Endodermal cell (in vitro differentiated cells): Measurements from ENCODE around the gene ITPK1. TPM values are rescaled to one million over a fixed set of nuclear protein-coding genes. Genes with fewer than 3 reads are reported as not detected.

ENCODE experiments used
- DNase-seq: peaks from one replicate; pipeline ENCODE4 v3.0.0-alpha.2; 2017
- H3K27ac ChIP-seq: 2 replicates; pipeline ENCODE4 v1.5.1; 2013; ENCODE audit warnings: mild to moderate bottlenecking, low read depth, low read length, moderate library complexity
- H3K27me3 ChIP-seq: 2 replicates; pipeline ENCODE4 v1.6.1; 2013; ENCODE audit warnings: mild to moderate bottlenecking, low read length, moderate library complexity; ENCODE audit not compliant: insufficient read depth, control insufficient read depth, poor library complexity, severe bottlenecking
- H3K36me3 ChIP-seq: 2 replicates; pipeline ENCODE4 v1.7.0; 2013; ENCODE audit warnings: mild to moderate bottlenecking, low read length, moderate library complexity; ENCODE audit not compliant: control insufficient read depth, insufficient read depth
- H3K4me1 ChIP-seq: one replicate; pipeline ENCODE4 v1.7.0; 2013; ENCODE audit warnings: low read length; ENCODE audit not compliant: control insufficient read depth, insufficient read depth
- H3K4me3 ChIP-seq: 2 replicates; pipeline ENCODE4 v1.5.1; 2013; ENCODE audit warnings: mild to moderate bottlenecking, low read length, moderate library complexity
- H3K9ac ChIP-seq: 2 replicates; pipeline ENCODE4 v1.6.1; 2013; ENCODE audit warnings: mild to moderate bottlenecking, low read length, moderate library complexity; ENCODE audit not compliant: poor library complexity, severe bottlenecking; ENCODE audit errors: extremely low read depth
- H3K9me3 ChIP-seq: 2 replicates; pipeline ENCODE4 v1.6.1; 2013; ENCODE audit warnings: mild to moderate bottlenecking, low read length, moderate library complexity; ENCODE audit not compliant: control insufficient read depth
- H3K27ac Mint-ChIP-seq: 2 replicates; pipeline ENCODE4 v1.8.0; 2020; ENCODE audit warnings: mixed read lengths
- H3K27me3 Mint-ChIP-seq: 2 replicates; pipeline ENCODE4 v1.8.0; 2021; ENCODE audit warnings: mild to moderate bottlenecking, mixed read lengths; ENCODE audit not compliant: insufficient read depth
- H3K36me3 Mint-ChIP-seq: 2 replicates; pipeline ENCODE4 v1.8.0; 2020; ENCODE audit warnings: low read depth, mixed read lengths
- H3K4me1 Mint-ChIP-seq: 2 replicates; pipeline ENCODE4 v1.8.0; 2020; ENCODE audit warnings: mixed read lengths
- H3K4me3 Mint-ChIP-seq: 2 replicates; pipeline ENCODE4 v1.8.0; 2020; ENCODE audit warnings: mild to moderate bottlenecking, moderate library complexity, mixed read lengths
- H3K9me3 Mint-ChIP-seq: 2 replicates; pipeline ENCODE4 v1.8.0; 2020; ENCODE audit warnings: mild to moderate bottlenecking, mixed read lengths
- CTCF ChIP-seq: fragments of 200-600 bp; sonication (generic); conservative IDR thresholded peaks from 2 replicates; pipeline ENCODE4 v1.5.0; 2021; ENCODE audit warnings: antibody characterized with exemption, mild to moderate bottlenecking
- WGBS, 2 experiments: methylation state at CpG; one replicate each; pipeline versions ENCODE4 v1.1.5 to v1.1.7; 2013; ENCODE audit warnings: missing lambda C conversion rate in 2 of 2, mixed read lengths in 1 of 2; ENCODE audit not compliant: insufficient coverage in 1 of 2, insufficient read length in 1 of 2; 5-methylcytosine and 5-hydroxymethylcytosine counted together
- total RNA-seq, 2 donors: library from RNA; stranded (reverse); fragmentation: NEBNext Ultra II Directional in 1 of 2; extraction: Animal tissue kit (Norgen Biotek cat#: 25700) in 1 of 2; gene quantifications; 2 replicates in 1 of 2; 3 replicates in 1 of 2; pipeline ENCODE4 v1.2.1, GENCODE V29; 2021

The ITPK1 gene
- total RNA-seq, 2 donors from 2014 or later: 59.9 to 66.9 TPM

GRCh38 chr14:93011650-93012325 is 103.9 kb downstream of the ITPK1 start:
- H3K4me3 Mint-ChIP-seq: no peak overlapping the region
- no peaks in the 10 kb centered on the region for H3K27me3 Mint-ChIP-seq
- H3K36me3 Mint-ChIP-seq: peaks cover 4% of the 10 kb centered on the region
- H3K9ac ChIP-seq: no peak overlapping the region
- 94 to 98% methylated on average over 14 to 22 of the region's 22 CpGs for WGBS, 2 experiments
- peaks cover 5% of the 10 kb centered on the region for H3K36me3 ChIP-seq
- peak overlapping the region; percentile 35 for H3K27ac Mint-ChIP-seq
- no peaks in the 10 kb centered on the region for H3K9me3 ChIP-seq
- peaks cover 2% of the 10 kb centered on the region for H3K4me1 ChIP-seq
- H3K4me1 Mint-ChIP-seq: peaks cover 3% of the 10 kb centered on the region
- no peaks in the 10 kb centered on the region for H3K9me3 Mint-ChIP-seq
- no peak overlapping the region for H3K4me3 ChIP-seq
- no peak overlapping the region for H3K27ac ChIP-seq
- no peak for DNase-seq
- H3K27me3 ChIP-seq: no peaks in the 10 kb centered on the region
- no peak for TF ChIP-seq CTCF

- no peaks in the 10 kb centered on the region for H3K9me3 ChIP-seq
- H3K4me1 ChIP-seq: peaks cover 2% of the 10 kb centered on the region
- no peaks in the 10 kb centered on the region for H3K27me3 ChIP-seq
- H3K27ac ChIP-seq: no peak overlapping the region
- H3K4me3 ChIP-seq: no peak overlapping the region
- H3K36me3 ChIP-seq: peaks cover 5% of the 10 kb centered on the region
- no peaks in the 10 kb centered on the region for H3K27me3 Mint-ChIP-seq
- H3K27ac Mint-ChIP-seq: no peak overlapping the region
- WGBS, 2 experiments: 91 to 93% methylated on average over 2 to 10 of the region's 10 CpGs
- no peak for TF ChIP-seq CTCF
- H3K4me1 Mint-ChIP-seq: peaks cover 6% of the 10 kb centered on the region
- no peaks in the 10 kb centered on the region for H3K9me3 Mint-ChIP-seq
- DNase-seq: no peak
- H3K9ac ChIP-seq: no peak overlapping the region
- no peak overlapping the region for H3K4me3 Mint-ChIP-seq
- peaks cover 4% of the 10 kb centered on the region for H3K36me3 Mint-ChIP-seq
Observed at GRCh38 chr14:93011141-93011529, 104.6 kb downstream of the ITPK1 start.

GRCh38 chr14:93010522-93011140 is 105.1 kb downstream of the ITPK1 start:
- Mint-ChIP-seq H3K36me3 (peaks cover 4% of the 10 kb centered on the region), H3K4me3 (no peak overlapping the region), H3K4me1 (peaks cover 6% of the 10 kb centered on the region), H3K27me3 (no peaks in the 10 kb centered on the region), H3K9me3 (no peaks in the 10 kb centered on the region), H3K27ac (no peak overlapping the region)
- Histone ChIP-seq H3K4me1 (peaks cover 2% of the 10 kb centered on the region), H3K9me3 (no peaks in the 10 kb centered on the region), H3K27ac (no peak overlapping the region), H3K36me3 (peaks cover 5% of the 10 kb centered on the region), H3K9ac (no peak overlapping the region), H3K4me3 (no peak overlapping the region), H3K27me3 (no peaks in the 10 kb centered on the region)
- 87 to 93% methylated on average over 11 to 12 of the region's 13 CpGs for WGBS, 2 experiments
- no peak for DNase-seq
- TF ChIP-seq CTCF: no peak
